HL-60 (cell line): ENCODE results near the gene TRMT2B.

Experiments
- DNase-seq, 2 experiments: peaks; one replicate each; pipeline ENCODE4 v3.0.0-alpha.2; 2010 to 2020; ENCODE audit warnings: low read depth in 1 of 2, low spot score in 1 of 2
- H3K27ac ChIP-seq: fragments of 250-450 bp; sonication (Bioruptor Pico); replicated peaks from 2 replicates; pipeline ENCODE4 v1.5.1; 2020; ENCODE audit warnings: mild to moderate bottlenecking, moderate library complexity
- H3K27me3 ChIP-seq: fragments of 250-450 bp; sonication (Bioruptor Pico); 2 replicates; pipeline ENCODE4 v1.5.1; 2021; ENCODE audit warnings: mild to moderate bottlenecking, moderate library complexity; ENCODE audit not compliant: insufficient read depth, poor library complexity, severe bottlenecking
- H3K4me3 ChIP-seq: replicated peaks from 2 replicates; pipeline ENCODE4 v1.5.1; 2011; ENCODE audit warnings: mild to moderate bottlenecking, control low read depth, low read length; ENCODE audit not compliant: insufficient read depth
- CTCF ChIP-seq: IDR thresholded peaks from one replicate; pipeline ENCODE4 v1.5.1; 2011; ENCODE audit warnings: low read length, control low read depth, inconsistent platforms; ENCODE audit not compliant: insufficient read depth
- GABPA ChIP-seq: IDR thresholded peaks from 2 replicates; pipeline ENCODE4 v1.6.1; 2012; ENCODE audit warnings: low read depth
- POLR2AphosphoS5 ChIP-seq: IDR thresholded peaks from 2 replicates; pipeline ENCODE4 v1.6.1; 2012; ENCODE audit warnings: low read depth
- SPI1 ChIP-seq: IDR thresholded peaks from 2 replicates; pipeline ENCODE4 v1.6.1; 2012; ENCODE audit warnings: low read depth, mild to moderate bottlenecking, borderline replicate concordance
- TF ChIP-seq, protein P1 (sequence below): IDR thresholded peaks from 2 replicates; pipeline ENCODE4 v1.6.1; 2012; ENCODE audit warnings: low read depth; ENCODE audit not compliant: insufficient replicate concordance

TRMT2B gene

GRCh38 chrX:101037231-101037630 lies 14.7 kb downstream of the TRMT2B start:
- Histone ChIP-seq H3K27me3 (no peaks in the 10 kb centered on the region), H3K27ac (no peak overlapping the region), H3K4me3 (no peak overlapping the region)
- DNase-seq, result no peak
- TF ChIP-seq GABPA (no peak), SPI1 (no peak)
- TF ChIP-seq, protein P1, sequence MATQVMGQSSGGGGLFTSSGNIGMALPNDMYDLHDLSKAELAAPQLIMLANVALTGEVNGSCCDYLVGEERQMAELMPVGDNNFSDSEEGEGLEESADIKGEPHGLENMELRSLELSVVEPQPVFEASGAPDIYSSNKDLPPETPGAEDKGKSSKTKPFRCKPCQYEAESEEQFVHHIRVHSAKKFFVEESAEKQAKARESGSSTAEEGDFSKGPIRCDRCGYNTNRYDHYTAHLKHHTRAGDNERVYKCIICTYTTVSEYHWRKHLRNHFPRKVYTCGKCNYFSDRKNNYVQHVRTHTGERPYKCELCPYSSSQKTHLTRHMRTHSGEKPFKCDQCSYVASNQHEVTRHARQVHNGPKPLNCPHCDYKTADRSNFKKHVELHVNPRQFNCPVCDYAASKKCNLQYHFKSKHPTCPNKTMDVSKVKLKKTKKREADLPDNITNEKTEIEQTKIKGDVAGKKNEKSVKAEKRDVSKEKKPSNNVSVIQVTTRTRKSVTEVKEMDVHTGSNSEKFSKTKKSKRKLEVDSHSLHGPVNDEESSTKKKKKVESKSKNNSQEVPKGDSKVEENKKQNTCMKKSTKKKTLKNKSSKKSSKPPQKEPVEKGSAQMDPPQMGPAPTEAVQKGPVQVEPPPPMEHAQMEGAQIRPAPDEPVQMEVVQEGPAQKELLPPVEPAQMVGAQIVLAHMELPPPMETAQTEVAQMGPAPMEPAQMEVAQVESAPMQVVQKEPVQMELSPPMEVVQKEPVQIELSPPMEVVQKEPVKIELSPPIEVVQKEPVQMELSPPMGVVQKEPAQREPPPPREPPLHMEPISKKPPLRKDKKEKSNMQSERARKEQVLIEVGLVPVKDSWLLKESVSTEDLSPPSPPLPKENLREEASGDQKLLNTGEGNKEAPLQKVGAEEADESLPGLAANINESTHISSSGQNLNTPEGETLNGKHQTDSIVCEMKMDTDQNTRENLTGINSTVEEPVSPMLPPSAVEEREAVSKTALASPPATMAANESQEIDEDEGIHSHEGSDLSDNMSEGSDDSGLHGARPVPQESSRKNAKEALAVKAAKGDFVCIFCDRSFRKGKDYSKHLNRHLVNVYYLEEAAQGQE, result no peak

DNA sequence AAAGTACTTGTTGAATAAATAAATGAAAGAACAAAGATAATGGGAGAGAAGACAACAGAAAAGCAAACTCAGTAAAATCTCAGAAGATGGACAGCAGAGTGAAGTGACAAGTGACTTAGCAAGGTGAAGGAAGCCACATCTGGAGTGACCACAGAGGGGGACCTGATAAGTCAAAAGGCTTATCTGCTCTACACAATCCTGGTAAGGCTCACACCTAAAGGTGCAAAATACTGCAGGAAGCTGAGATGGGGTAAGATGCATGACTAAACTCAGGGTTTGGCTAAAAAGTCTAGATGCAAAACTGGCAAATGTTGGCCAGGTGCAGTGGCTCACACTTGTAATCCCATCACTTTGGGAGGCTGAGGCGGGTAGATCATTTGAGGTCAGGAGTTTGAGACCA lies 22.2 kb downstream of the TRMT2B start:
- no peak overlapping the region for H3K4me3 ChIP-seq
- H3K27me3 ChIP-seq, result no peaks in the 10 kb centered on the region
- DNase-seq, result no peak
- TF ChIP-seq GABPA, result no peak
- TF ChIP-seq, protein P1, result no peak
- no peak for TF ChIP-seq POLR2AphosphoS5
- no peak for TF ChIP-seq CTCF
- no peak for TF ChIP-seq SPI1
- no peak overlapping the region for H3K27ac ChIP-seq

DNA sequence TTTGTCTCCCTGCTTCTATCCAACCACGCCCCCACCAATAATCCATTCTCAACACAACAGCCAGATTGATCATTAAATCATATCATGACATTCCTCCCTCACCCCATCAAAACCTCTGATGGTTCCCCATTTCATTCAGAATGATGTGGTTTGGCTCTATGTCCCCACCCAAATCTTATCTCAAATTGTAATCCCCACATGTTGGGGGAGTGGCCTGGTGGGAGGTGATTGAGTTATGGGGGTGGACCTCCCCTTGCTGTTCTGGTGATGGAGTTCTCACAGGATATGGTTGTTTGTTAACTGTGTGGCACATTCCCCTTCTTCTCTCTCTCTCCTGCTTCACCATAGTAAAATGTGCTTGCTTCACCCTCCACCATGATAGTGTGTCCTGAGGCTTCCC lies 23.3 kb downstream of the TRMT2B start:
- no peak for TF ChIP-seq CTCF
- no peak for TF ChIP-seq POLR2AphosphoS5
- TF ChIP-seq, protein P1, result no peak
- TF ChIP-seq GABPA, result no peak
- no peak for TF ChIP-seq SPI1
- Histone ChIP-seq H3K4me3 (no peak overlapping the region), H3K27ac (no peak overlapping the region), H3K27me3 (no peaks in the 10 kb centered on the region)
- DNase-seq, result no peak

DNA sequence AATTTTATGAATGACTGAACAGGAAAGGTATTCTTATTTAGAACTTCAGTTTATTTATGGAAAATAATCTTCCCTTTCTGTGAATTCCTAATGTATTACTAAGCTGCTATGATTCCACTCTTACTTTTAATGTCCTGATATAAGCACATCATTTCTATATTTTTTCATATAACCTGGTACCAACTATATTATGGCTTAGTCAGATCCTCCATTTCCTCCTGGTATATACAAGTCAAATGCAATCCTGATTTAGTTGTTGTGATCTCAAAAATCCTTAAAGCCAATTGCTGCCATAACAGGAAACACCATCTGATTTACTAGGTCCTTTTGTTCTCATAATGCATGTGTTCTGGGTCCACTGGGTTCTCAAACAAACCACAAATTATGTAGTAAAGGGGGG lies 26.8 kb downstream of the TRMT2B start:
- Histone ChIP-seq H3K27ac (no peak overlapping the region), H3K27me3 (no peaks in the 10 kb centered on the region), H3K4me3 (no peak overlapping the region)
- TF ChIP-seq CTCF, result no peak
- no peak for TF ChIP-seq GABPA
- no peak for TF ChIP-seq SPI1
- TF ChIP-seq, protein P1, result no peak
- TF ChIP-seq POLR2AphosphoS5, result no peak
- no peak for DNase-seq
